Mammary epithelial cell (primary cell): Measurements from ENCODE around the gene SMARCAL1.

ENCODE experiments used
- CTCF ChIP-seq, 2 donors: IDR thresholded peaks in 1 of 2; conservative IDR thresholded peaks in 1 of 2; 2 replicates each; pipeline ENCODE4 v1.5.1; 2011 to 2012; ENCODE audit warnings: inconsistent platforms in 2 of 2, low read length in 2 of 2, mild to moderate bottlenecking in 2 of 2, control low read depth in 1 of 2, low read depth in 1 of 2; ENCODE audit not compliant: insufficient read depth in 1 of 2; ENCODE audit errors: extremely low read depth in 1 of 2
- EZH2 ChIP-seq: IDR thresholded peaks from 2 replicates; pipeline ENCODE4 v1.6.1; 2012; ENCODE audit warnings: low read length, inconsistent platforms, borderline replicate concordance

GRCh38 chr2:216526939-216527338, 114.7 kb downstream of the SMARCAL1 start:
- TF ChIP-seq CTCF (conservative IDR thresholded peaks at IDR 0.05 in 1 of 2, IDR thresholded peaks at IDR 0.05 in 1 of 2; ENCODE audit: extremely low read depth in 1 of 2, insufficient read depth in 1 of 2, low read depth in 1 of 2, low read length in 2 of 2) = no peak
- TF ChIP-seq EZH2 = no peak
